ENCODE data around the gene PLD1. TPM values are rescaled to one million over a fixed set of nuclear protein-coding genes. Genes with fewer than 3 reads are reported as not detected.

PLD1 gene
- total RNA-seq, 1 donor from 2014 or later: 1.0 TPM

DNA sequence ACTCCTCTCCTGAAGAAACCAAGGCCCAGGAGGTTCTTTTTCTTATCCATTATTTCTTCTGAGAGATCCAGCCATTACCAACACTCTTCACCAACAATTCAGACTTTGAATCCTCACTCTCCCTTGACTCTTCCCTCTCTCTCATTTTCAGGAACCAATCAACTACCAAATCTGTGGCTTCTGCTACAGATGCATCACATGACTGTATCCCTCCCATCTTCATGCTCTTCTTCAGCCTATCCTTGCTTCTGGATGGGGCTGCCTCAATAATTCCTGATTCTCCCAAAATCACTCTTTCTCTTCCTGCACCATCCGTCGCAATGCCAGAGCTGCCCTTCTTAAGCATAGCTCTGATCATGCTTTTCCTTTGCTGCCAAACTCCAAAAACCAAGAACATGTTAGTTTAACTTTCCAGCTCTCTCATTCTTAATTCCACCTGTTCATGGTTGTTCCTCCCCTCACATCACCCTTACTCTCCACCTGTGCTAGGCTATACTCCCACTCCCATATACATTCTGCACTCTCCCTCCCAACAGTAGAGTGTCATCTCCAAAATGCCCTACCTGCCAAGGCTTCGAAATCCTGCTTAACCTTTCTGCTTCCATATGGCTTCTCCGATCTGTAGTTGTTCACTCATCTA is 13.5 kb downstream of the PLD1 start:
- peaks cover 1% of the 10 kb centered on the region for H3K4me1 Mint-ChIP-seq (ENCODE audit: low read depth)
- H3K36me3 Mint-ChIP-seq (ENCODE audit: low read depth): no peaks in the 10 kb centered on the region
- intact Hi-C loops (cut with micrococcal nuclease): no loop called here
- H3K9me3 Mint-ChIP-seq: no peaks in the 10 kb centered on the region
- no peak overlapping the region for H3K4me3 Mint-ChIP-seq (ENCODE audit: low read depth)
- peaks cover 6% of the 10 kb centered on the region for H3K27me3 Mint-ChIP-seq (ENCODE audit: low read depth)
- H3K27ac Mint-ChIP-seq: no peak overlapping the region
- DNase-seq (ENCODE audit: low spot score): no peak

DNA sequence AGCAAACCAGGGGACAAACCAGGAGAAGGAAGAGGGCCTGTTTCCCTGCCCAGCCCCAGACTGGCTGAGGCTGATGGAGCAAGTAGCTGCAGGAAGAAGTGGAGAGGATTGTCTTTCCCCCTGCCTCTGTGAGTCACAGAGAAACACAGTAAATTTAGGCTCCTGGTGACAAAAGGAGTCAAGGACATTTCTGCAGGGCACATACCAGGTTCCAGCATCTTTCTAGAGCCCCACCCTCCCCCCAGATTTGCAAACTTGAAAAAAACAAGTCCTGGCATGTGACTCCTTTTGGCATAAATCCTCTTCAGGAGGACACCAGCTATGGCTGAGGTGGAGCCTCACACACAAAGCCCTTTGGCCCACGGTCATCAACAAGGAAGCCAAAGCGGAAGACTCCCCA is 17.8 kb downstream of the PLD1 start:
- no peak for DNase-seq (ENCODE audit: low spot score)
- no peaks in the 10 kb centered on the region for H3K4me1 Mint-ChIP-seq (ENCODE audit: low read depth)
- no peak overlapping the region for H3K27ac Mint-ChIP-seq
- H3K27me3 Mint-ChIP-seq (ENCODE audit: low read depth): peaks cover 11% of the 10 kb centered on the region
- H3K4me3 Mint-ChIP-seq (ENCODE audit: low read depth): no peak overlapping the region
- H3K36me3 Mint-ChIP-seq (ENCODE audit: low read depth): no peaks in the 10 kb centered on the region
- intact Hi-C loops (cut with micrococcal nuclease): no loop called here
- H3K9me3 Mint-ChIP-seq: no peaks in the 10 kb centered on the region

DNA sequence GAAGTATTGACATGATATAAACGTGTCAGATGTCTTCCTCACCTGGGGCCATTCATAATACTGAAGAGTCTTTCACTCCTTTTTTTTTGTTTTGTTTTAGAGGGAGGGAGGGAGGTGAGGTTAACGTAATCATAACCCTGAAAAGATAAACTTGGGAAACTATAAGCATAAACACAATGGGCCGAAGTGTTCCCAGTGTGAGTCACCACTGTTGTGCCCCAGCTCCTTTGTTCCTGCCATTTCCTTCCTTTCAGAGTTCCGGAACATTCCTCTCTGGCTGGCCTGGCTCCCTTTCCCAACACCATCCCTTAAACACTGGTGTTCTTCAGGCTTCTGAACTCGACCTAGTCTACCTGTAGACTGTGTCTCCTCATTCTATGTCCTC is 18.6 kb downstream of the PLD1 start:
- Mint-ChIP-seq H3K4me1 (ENCODE audit: low read depth) (no peaks in the 10 kb centered on the region), H3K4me3 (ENCODE audit: low read depth) (no peak overlapping the region), H3K36me3 (ENCODE audit: low read depth) (no peaks in the 10 kb centered on the region), H3K27ac (no peak overlapping the region), H3K9me3 (no peaks in the 10 kb centered on the region), H3K27me3 (ENCODE audit: low read depth) (peaks cover 19% of the 10 kb centered on the region)
- DNase-seq (ENCODE audit: low spot score): no peak
- intact Hi-C loops (cut with micrococcal nuclease): no loop called here

DNA sequence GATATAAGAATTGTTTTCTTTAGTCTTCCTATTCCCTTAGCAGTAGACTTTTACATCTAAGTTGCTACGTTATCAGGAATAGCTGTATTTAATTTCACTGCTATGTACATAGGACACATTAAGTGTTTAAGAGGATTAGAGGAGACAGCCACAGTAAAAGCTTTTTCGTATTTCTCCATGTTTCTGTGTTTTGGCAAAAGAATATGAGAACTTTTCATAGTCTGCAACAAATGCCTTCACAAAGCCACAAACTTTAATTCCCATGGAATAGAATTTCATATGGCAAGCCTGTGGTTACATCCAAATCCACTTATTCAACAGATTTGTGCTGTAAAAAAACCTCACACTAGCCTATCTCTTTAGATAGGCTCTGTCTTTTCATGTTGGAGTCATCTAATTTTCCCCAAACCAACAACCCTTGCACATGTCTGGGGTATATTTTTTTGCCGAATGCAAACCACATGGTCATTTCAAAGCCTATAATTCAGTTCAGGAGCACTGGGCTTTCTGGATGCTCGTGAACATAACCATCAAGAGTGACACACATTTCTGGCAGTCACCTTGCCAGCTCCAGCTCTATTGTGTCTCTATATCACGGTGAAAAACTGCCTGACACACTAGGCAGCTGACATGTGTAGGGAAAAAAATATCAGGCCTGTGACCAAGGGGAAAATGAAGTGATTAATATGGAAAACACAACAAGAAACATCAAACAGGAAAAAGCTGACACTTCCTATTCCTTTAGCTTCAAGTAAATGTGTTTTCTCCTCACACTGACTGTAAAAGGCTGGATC is 19.2 kb downstream of the PLD1 start:
- Mint-ChIP-seq H3K4me3 (ENCODE audit: low read depth) (no peak overlapping the region), H3K4me1 (ENCODE audit: low read depth) (no peaks in the 10 kb centered on the region), H3K27me3 (ENCODE audit: low read depth) (peaks cover 21% of the 10 kb centered on the region), H3K27ac (no peak overlapping the region), H3K36me3 (ENCODE audit: low read depth) (no peaks in the 10 kb centered on the region), H3K9me3 (no peaks in the 10 kb centered on the region)
- no peak for DNase-seq (ENCODE audit: low spot score)
- intact Hi-C loops (cut with micrococcal nuclease): no loop called here

DNA sequence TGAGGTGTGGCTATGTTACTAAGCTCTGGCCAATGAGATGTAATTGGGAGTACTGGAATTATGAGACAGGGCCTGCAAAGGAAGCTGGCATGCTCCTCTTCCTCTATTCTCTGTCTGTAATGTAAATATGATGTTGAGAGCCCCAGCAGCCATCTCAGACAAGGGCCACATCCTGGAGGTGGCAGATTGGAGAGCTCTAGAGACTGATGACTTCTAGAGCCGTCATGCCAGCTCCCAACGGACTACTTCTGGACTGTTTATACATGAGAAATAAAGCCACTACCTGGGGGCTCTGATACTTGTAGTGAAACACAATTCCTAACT is 19.7 kb downstream of the PLD1 start:
- no peak for DNase-seq (ENCODE audit: low spot score)
- Mint-ChIP-seq H3K36me3 (ENCODE audit: low read depth) (no peaks in the 10 kb centered on the region), H3K4me3 (ENCODE audit: low read depth) (no peak overlapping the region), H3K27ac (no peak overlapping the region), H3K4me1 (ENCODE audit: low read depth) (no peaks in the 10 kb centered on the region), H3K9me3 (no peaks in the 10 kb centered on the region), H3K27me3 (ENCODE audit: low read depth) (peaks cover 21% of the 10 kb centered on the region)
- intact Hi-C loops (cut with micrococcal nuclease): no loop called here

DNA sequence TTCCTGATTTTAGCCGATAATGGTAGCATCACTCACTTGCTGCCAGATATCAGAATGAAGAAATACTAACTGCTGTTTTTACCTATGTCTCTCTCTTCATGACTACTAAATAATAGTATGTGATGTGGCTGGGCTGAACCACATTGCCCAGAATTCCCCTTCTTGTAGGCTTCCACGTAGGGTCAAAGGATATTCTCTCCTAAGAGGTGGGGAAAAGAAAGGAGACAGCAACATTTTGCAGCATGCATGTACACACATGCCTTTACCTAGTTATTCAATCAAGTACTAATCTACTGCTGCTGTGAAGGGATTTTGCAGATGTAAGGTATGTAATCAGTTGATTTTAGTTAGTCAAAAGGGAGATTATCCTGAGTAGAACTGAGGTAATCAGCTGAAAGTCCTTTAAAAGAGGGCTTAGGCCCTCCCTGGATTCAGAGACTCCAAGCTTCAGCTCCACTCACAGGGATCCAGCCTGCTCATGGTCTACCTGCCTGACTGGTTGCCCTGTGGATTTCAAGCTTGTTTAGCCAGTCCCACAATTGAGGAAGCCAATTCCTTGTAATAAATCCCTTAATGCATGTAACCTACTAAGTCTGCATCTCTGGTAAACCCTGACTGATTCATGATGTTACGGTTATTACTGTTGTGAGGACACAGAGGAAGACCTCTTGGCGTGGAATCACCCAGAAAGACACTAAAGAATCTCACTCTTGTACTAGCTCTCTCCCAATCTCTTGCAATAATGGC is 20.4 kb downstream of the PLD1 start:
- Mint-ChIP-seq H3K9me3 (no peaks in the 10 kb centered on the region), H3K27ac (no peak overlapping the region), H3K36me3 (ENCODE audit: low read depth) (no peaks in the 10 kb centered on the region), H3K4me1 (ENCODE audit: low read depth) (no peaks in the 10 kb centered on the region), H3K27me3 (ENCODE audit: low read depth) (peaks cover 21% of the 10 kb centered on the region), H3K4me3 (ENCODE audit: low read depth) (no peak overlapping the region)
- intact Hi-C loops (cut with micrococcal nuclease): no loop called here
- no peak for DNase-seq (ENCODE audit: low spot score)

DNA sequence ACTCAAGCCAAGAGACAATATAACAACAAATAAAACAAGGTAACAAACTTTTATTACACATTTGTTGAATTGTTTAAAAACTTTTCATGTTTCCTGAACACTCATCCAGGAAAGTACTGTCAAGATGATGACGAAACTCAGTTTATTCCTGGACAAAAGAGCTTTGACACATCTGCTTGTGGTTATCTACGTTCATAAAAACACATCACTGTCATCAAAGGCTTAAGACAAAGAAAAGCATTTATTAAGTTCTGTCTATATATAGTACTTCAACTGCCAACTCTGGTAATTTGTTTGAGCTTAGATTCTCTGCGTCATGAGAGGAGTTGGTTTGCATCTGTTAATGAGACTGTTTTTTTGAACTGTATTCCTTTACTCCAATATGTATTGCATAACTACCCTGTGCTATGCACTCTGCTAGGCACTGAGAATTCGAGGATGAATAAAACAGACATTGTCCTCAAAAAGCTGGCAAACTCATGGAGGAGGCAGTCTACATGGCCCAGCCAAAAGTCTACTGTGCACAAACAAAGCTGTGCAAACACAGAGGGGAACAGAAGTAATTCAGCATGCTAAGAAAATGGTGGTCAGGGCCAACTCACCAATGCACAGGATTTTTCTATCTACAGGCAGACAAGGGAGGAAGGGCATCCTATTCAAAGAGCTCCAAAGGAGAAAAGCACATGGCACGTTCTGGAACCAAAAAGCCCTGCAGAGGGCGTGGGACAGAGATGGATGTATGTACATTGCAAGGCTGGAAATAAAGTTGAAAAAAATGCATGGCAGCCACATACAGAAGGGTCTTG is 21.5 kb downstream of the PLD1 start:
- Mint-ChIP-seq H3K27me3 (ENCODE audit: low read depth) (peaks cover 26% of the 10 kb centered on the region), H3K9me3 (no peaks in the 10 kb centered on the region), H3K36me3 (ENCODE audit: low read depth) (no peaks in the 10 kb centered on the region), H3K4me1 (ENCODE audit: low read depth) (no peaks in the 10 kb centered on the region), H3K27ac (no peak overlapping the region), H3K4me3 (ENCODE audit: low read depth) (no peak overlapping the region)
- DNase-seq (ENCODE audit: low spot score): no peak
- intact Hi-C loops (cut with micrococcal nuclease): no loop called here

DNA sequence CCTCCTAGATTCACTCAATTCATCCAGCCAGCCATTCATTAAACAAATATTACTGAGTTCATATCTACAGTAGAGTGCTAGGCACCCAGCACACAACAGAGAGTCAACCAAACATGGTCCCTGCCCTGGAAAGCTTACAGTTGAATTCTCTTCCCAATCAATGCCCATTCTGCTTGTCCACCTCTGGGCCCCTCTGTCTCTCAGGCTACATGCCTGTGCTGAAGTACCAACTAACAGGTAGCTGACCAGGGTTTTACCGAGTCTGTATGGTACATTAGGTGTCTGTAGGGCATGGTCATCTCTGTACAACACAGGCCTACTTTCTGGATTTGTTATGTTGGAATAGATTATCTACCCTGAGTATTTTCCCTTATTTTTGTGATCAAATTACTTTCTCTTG is 23.3 kb downstream of the PLD1 start:
- Mint-ChIP-seq H3K27ac (no peak overlapping the region), H3K4me3 (ENCODE audit: low read depth) (no peak overlapping the region), H3K4me1 (ENCODE audit: low read depth) (no peaks in the 10 kb centered on the region), H3K9me3 (no peaks in the 10 kb centered on the region), H3K36me3 (ENCODE audit: low read depth) (no peaks in the 10 kb centered on the region), H3K27me3 (ENCODE audit: low read depth) (peaks cover 23% of the 10 kb centered on the region)
- intact Hi-C loops (cut with micrococcal nuclease): no loop called here
- DNase-seq (ENCODE audit: low spot score): no peak

DNA sequence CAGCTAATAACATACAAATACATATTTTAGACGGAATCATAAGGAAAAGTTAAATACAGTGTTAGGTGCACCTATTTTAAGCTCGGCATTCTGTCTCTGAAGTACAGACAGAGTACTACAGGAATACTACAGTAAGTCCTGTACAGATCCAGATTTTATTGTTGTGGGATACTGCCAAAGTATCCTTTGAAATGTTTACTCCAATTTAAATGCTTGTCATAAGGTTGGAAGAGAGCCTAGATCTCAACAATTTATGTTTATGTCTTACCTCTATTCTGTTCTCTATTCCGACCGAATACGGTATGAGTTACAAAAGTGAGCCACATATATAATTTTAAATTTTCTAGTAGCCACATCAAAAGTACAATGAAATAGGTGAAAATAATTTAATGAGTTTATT is 25.3 kb downstream of the PLD1 start:
- intact Hi-C loops (cut with micrococcal nuclease): no loop called here
- no peak for DNase-seq (ENCODE audit: low spot score)
- H3K4me1 Mint-ChIP-seq (ENCODE audit: low read depth): no peaks in the 10 kb centered on the region
- peaks cover 27% of the 10 kb centered on the region for H3K27me3 Mint-ChIP-seq (ENCODE audit: low read depth)
- H3K4me3 Mint-ChIP-seq (ENCODE audit: low read depth): no peak overlapping the region
- H3K9me3 Mint-ChIP-seq: no peaks in the 10 kb centered on the region
- H3K36me3 Mint-ChIP-seq (ENCODE audit: low read depth): no peaks in the 10 kb centered on the region
- H3K27ac Mint-ChIP-seq: no peak overlapping the region

DNA sequence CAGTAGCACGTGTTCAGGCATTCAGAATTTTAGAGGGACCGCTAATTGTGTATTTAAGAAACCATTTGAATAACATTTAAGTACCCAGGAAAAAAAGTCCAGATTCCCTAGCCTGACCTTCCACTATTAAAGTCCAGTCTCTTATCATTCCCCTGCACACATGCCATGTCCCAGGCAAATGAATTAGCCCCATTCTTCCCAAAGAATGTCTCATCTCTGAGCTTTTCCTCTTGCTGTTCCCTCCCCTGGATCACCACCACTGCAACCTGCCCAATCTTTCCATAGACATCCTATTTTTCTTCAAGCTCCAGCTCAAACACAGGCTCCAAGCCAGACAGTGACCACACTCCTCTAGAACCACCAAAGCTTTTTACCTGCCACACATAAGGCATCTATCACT is 25.9 kb downstream of the PLD1 start:
- H3K4me3 Mint-ChIP-seq (ENCODE audit: low read depth): no peak overlapping the region
- no peaks in the 10 kb centered on the region for H3K9me3 Mint-ChIP-seq
- intact Hi-C loops (cut with micrococcal nuclease): no loop called here
- H3K4me1 Mint-ChIP-seq (ENCODE audit: low read depth): no peaks in the 10 kb centered on the region
- no peaks in the 10 kb centered on the region for H3K36me3 Mint-ChIP-seq (ENCODE audit: low read depth)
- DNase-seq (ENCODE audit: low spot score): no peak
- H3K27me3 Mint-ChIP-seq (ENCODE audit: low read depth): peaks cover 27% of the 10 kb centered on the region
- H3K27ac Mint-ChIP-seq: no peak overlapping the region

DNA sequence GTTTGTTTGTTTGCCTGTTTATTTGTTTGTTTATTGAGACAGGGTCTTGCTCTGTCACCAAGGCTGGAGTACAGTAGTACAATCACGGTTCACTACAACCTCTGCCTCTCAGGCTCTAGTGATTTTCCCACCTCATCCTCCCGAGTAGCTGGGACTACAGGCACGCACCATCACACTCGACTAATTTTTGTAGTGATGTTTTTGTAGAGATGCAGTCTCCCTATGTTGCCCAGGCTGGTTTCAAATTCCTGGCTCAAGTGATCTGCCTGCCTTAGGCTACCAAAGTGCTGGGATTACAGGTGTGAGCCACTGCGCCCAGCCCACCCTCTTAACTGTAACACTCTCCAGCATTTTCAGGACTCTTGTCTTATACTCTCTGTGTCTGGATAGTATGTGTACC is 26.7 kb downstream of the PLD1 start:
- DNase-seq (ENCODE audit: low spot score): no peak
- H3K4me1 Mint-ChIP-seq (ENCODE audit: low read depth): no peaks in the 10 kb centered on the region
- intact Hi-C loops (cut with micrococcal nuclease): no loop called here
- no peak overlapping the region for H3K27ac Mint-ChIP-seq
- H3K4me3 Mint-ChIP-seq (ENCODE audit: low read depth): no peak overlapping the region
- no peaks in the 10 kb centered on the region for H3K36me3 Mint-ChIP-seq (ENCODE audit: low read depth)
- H3K27me3 Mint-ChIP-seq (ENCODE audit: low read depth): peaks cover 23% of the 10 kb centered on the region
- H3K9me3 Mint-ChIP-seq: no peaks in the 10 kb centered on the region

DNA sequence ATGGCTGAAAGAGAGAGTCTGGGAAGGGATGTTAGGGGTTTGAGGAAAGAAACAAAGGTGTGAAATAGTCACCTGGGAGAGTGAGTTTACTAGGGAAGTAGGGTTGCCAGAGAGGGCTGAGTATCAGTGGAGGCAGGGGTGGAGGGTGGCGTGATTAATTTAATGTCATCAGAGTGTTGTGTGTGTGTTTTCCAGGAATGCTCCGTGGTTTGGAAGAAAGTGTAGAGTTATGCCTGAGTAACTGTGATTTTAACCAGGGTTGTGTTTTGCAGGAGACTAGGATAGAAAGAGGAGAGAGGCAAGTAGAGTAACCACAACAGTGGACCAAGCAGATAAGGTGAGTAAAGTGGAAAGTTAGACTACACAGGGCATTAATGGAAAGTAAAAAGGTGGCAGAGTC is 27.2 kb downstream of the PLD1 start:
- H3K4me3 Mint-ChIP-seq (ENCODE audit: low read depth): no peak overlapping the region
- no peak for DNase-seq (ENCODE audit: low spot score)
- H3K4me1 Mint-ChIP-seq (ENCODE audit: low read depth): no peaks in the 10 kb centered on the region
- no peak overlapping the region for H3K27ac Mint-ChIP-seq
- intact Hi-C loops (cut with micrococcal nuclease): no loop called here
- H3K36me3 Mint-ChIP-seq (ENCODE audit: low read depth): no peaks in the 10 kb centered on the region
- H3K27me3 Mint-ChIP-seq (ENCODE audit: low read depth): peaks cover 23% of the 10 kb centered on the region
- no peaks in the 10 kb centered on the region for H3K9me3 Mint-ChIP-seq

DNA sequence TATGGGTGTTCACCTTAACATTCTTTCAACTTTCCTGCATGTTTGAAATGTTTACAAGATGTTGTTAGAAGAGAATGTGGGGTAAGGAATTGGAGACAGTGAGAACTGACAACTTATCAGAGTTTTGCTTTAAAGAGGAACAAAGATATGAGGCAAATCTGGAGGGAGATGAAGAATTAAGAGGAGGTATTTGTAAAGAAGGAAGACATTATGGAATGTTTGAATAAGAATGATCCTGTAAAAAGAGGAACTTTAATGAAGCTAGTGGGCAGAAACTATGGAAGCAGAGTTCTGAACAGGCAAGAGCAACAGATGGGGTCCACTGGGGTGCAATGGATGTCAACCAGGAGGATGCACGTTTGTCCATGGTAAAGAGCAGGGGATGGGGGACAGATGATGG is 27.7 kb downstream of the PLD1 start:
- Mint-ChIP-seq H3K27ac (no peak overlapping the region), H3K4me1 (ENCODE audit: low read depth) (no peaks in the 10 kb centered on the region), H3K36me3 (ENCODE audit: low read depth) (no peaks in the 10 kb centered on the region), H3K4me3 (ENCODE audit: low read depth) (no peak overlapping the region), H3K27me3 (ENCODE audit: low read depth) (peaks cover 23% of the 10 kb centered on the region), H3K9me3 (no peaks in the 10 kb centered on the region)
- DNase-seq (ENCODE audit: low spot score): no peak
- intact Hi-C loops (cut with micrococcal nuclease): no loop called here

All from activated T-helper 2 cell treated with anti-CD3 and anti-CD28 coated beads, Interferon-gamma antibody, Interleukin-2, Interleukin-4, amounts not matched to agents 10 μg/mL and 5 μg/mL and 100 μg/mL, durations not matched to agents 14 hours and 24 hours and 36 hours (primary cell).